Neuronal stem cell (in vitro differentiated cells): ENCODE results near the gene FMN1.

Experiments
- DNase-seq: peaks from one replicate; pipeline ENCODE4 v3.0.0-alpha.2; 2013; ENCODE audit warnings: low spot score
- H2AFZ ChIP-seq: one replicate; pipeline ENCODE4 v1.6.1; 2013; ENCODE audit warnings: mild to moderate bottlenecking, low read length, inconsistent platforms
- H2AK5ac ChIP-seq: 2 replicates; pipeline ENCODE4 v1.6.1; 2013; ENCODE audit warnings: low read depth, mild to moderate bottlenecking, inconsistent platforms, low read length, moderate library complexity, mixed read lengths
- H2BK120ac ChIP-seq: 2 replicates; pipeline ENCODE4 v1.6.1; 2013; ENCODE audit warnings: low read depth, mild to moderate bottlenecking, inconsistent platforms, low read length, moderate library complexity, mixed read lengths
- H2BK12ac ChIP-seq: one replicate; pipeline ENCODE4 v1.6.1; 2013; ENCODE audit warnings: low read length, inconsistent platforms
- H2BK15ac ChIP-seq: 2 replicates; pipeline ENCODE4 v1.6.1; 2013; ENCODE audit warnings: mild to moderate bottlenecking, low read length, inconsistent platforms, mixed read lengths
- H2BK5ac ChIP-seq: one replicate; pipeline ENCODE4 v1.6.1; 2013; ENCODE audit warnings: inconsistent platforms, mild to moderate bottlenecking, low read length, moderate library complexity
- H3K14ac ChIP-seq: one replicate; pipeline ENCODE4 v1.6.1; 2013; ENCODE audit warnings: low read length, inconsistent platforms
- H3K18ac ChIP-seq: 2 replicates; pipeline ENCODE4 v1.6.1; 2013; ENCODE audit warnings: low read length, inconsistent platforms
- H3K23ac ChIP-seq: 2 replicates; pipeline ENCODE4 v1.6.1; 2013; ENCODE audit warnings: low read depth, mild to moderate bottlenecking, mixed read lengths, low read length, inconsistent platforms; ENCODE audit not compliant: poor library complexity
- H3K27ac ChIP-seq: replicated peaks from 3 replicates; pipeline ENCODE4 v1.5.1; 2013; ENCODE audit warnings: low read length, inconsistent platforms
- H3K27me3 ChIP-seq, 3 experiments: 2 replicates each; pipeline ENCODE4 v1.6.1; 2013; ENCODE audit warnings: low read length in 3 of 3, mild to moderate bottlenecking in 2 of 3, inconsistent platforms in 1 of 3, low read depth in 1 of 3, mixed read lengths in 1 of 3, moderate library complexity in 1 of 3; ENCODE audit not compliant: control insufficient read depth in 3 of 3, insufficient read depth in 3 of 3
- H3K36me3 ChIP-seq, 2 donors: replicated peaks in 1 of 2; 2 replicates each; pipeline ENCODE4 v1.6.1; 2013; ENCODE audit warnings: low read length in 2 of 2; ENCODE audit not compliant: control insufficient read depth in 2 of 2, insufficient read depth in 2 of 2
- H3K4ac ChIP-seq: 2 replicates; pipeline ENCODE4 v1.6.1; 2013; ENCODE audit warnings: inconsistent platforms, mild to moderate bottlenecking, low read length, moderate library complexity
- H3K4me1 ChIP-seq, 2 donors: 1 replicate in 1 of 2; 2 replicates in 1 of 2; pipeline ENCODE4 v1.6.1; 2013; ENCODE audit warnings: low read length in 2 of 2, low read depth in 1 of 2; ENCODE audit not compliant: control insufficient read depth in 2 of 2, insufficient read depth in 1 of 2
- H3K4me2 ChIP-seq: one replicate; pipeline ENCODE4 v1.6.1; 2013; ENCODE audit warnings: mild to moderate bottlenecking, low read length, inconsistent platforms; ENCODE audit not compliant: insufficient read depth, poor library complexity, severe bottlenecking
- H3K4me3 ChIP-seq, 2 donors: 2 replicates each; pipeline ENCODE4 v1.5.1; 2013; ENCODE audit warnings: low read length in 2 of 2, mild to moderate bottlenecking in 2 of 2, inconsistent platforms in 1 of 2, moderate library complexity in 1 of 2
- H3K79me1 ChIP-seq: one replicate; pipeline ENCODE4 v1.6.1; 2013; ENCODE audit warnings: low read depth, mild to moderate bottlenecking, inconsistent platforms, low read length, moderate library complexity
- H3K9ac ChIP-seq: one replicate; pipeline ENCODE4 v1.6.1; 2013; ENCODE audit warnings: mild to moderate bottlenecking, low read depth, low read length, inconsistent platforms; ENCODE audit not compliant: poor library complexity
- H3K9me3 ChIP-seq, 2 donors: replicated peaks in 1 of 2; 2 replicates each; pipeline versions ENCODE3 to v1.6.1; 2013; ENCODE audit warnings: low read length in 2 of 2, mild to moderate bottlenecking in 2 of 2, inconsistent platforms in 1 of 2, low read depth in 1 of 2, mixed read lengths in 1 of 2, moderate library complexity in 1 of 2; ENCODE audit not compliant: control insufficient read depth in 2 of 2, insufficient read depth in 1 of 2
- H4K8ac ChIP-seq: one replicate; pipeline ENCODE4 v1.6.1; 2013; ENCODE audit warnings: low read depth, mild to moderate bottlenecking, inconsistent platforms, low read length, moderate library complexity
- H4K91ac ChIP-seq: one replicate; pipeline ENCODE4 v1.6.1; 2013; ENCODE audit warnings: low read length, low read depth, mild to moderate bottlenecking, inconsistent platforms; ENCODE audit not compliant: poor library complexity
- WGBS, 2 donors: extraction: QIAGEN DNeasy Blood & Tissue Kit; methylation state at CpG; one replicate each; pipeline ENCODE4 v1.1.7; 2013; ENCODE audit warnings: missing lambda C conversion rate in 2 of 2, mixed read lengths in 1 of 2; ENCODE audit not compliant: insufficient read length in 2 of 2, insufficient replicate concordance in 1 of 2; ENCODE audit errors: extremely low coverage in 2 of 2; 5-methylcytosine and 5-hydroxymethylcytosine counted together

The FMN1 gene

DNA sequence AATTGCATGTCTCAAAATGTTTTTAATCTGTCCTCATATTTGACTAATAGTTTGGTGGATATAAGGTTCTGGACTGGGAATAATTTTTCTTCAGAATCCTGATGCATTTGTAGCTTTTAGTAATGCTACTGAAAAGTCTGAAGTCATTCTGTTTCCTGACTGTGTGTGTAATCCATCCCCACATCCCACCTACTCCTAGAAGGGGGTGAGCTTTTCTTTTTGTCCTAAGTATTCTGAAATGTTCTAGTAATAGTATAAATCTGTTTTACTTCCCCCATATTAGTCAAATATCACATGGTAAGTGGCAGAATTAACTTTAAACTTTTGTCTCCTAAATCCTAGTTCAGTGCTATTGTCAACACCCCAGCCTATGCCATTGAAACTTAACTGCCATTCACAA is 313.9 kb downstream of the FMN1 start:
- H3K4me1 ChIP-seq: no peaks in the 10 kb centered on the region
- no peak overlapping the region for H2BK15ac ChIP-seq
- no peak overlapping the region for H4K8ac ChIP-seq
- H3K9me3 ChIP-seq: no peaks in the 10 kb centered on the region
- no peak overlapping the region for H3K18ac ChIP-seq
- H3K14ac ChIP-seq: no peak overlapping the region
- H2BK12ac ChIP-seq: no peak overlapping the region
- H3K27ac ChIP-seq: no peak overlapping the region
- no peaks in the 10 kb centered on the region for H3K79me1 ChIP-seq
- H3K4me3 ChIP-seq: no peak overlapping the region
- no peak overlapping the region for H3K9ac ChIP-seq
- H3K23ac ChIP-seq: no peak overlapping the region
- no peaks in the 10 kb centered on the region for H3K27me3 ChIP-seq
- no peak overlapping the region for H2BK5ac ChIP-seq
- H3K4me2 ChIP-seq: no peak overlapping the region
- H3K36me3 ChIP-seq: no peaks in the 10 kb centered on the region
- no peak for DNase-seq
- no peak overlapping the region for H2BK120ac ChIP-seq
- H3K4ac ChIP-seq: no peak overlapping the region
- H2AK5ac ChIP-seq: no peak overlapping the region
- no peak overlapping the region for H4K91ac ChIP-seq
- no peak overlapping the region for H2AFZ ChIP-seq

DNA sequence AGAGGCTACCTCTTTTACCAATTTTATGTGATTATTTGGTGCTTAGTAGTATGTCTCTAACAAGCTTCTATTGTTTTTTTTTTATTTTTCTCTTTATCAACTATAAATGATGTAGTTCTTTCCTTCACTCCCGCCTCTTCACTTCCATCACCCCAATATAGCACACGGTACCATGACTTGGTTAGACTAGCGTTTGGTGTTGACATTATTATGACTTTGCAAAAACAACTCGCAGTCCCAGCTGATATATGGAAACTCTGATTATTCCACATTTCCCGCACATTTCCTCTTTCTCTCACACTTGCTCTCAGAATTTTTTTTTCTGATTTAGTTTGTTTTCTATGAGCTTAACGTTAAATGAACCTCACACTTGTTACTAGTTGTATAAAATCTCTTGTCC is 314.5 kb downstream of the FMN1 start:
- H2BK12ac ChIP-seq: no peak overlapping the region
- no peak overlapping the region for H3K4ac ChIP-seq
- no peak for DNase-seq
- H2BK5ac ChIP-seq: no peak overlapping the region
- no peaks in the 10 kb centered on the region for H3K4me1 ChIP-seq
- H3K14ac ChIP-seq: no peak overlapping the region
- H2BK120ac ChIP-seq: no peak overlapping the region
- H3K27ac ChIP-seq: no peak overlapping the region
- no peak overlapping the region for H2AK5ac ChIP-seq
- H3K4me3 ChIP-seq: no peak overlapping the region
- no peak overlapping the region for H3K23ac ChIP-seq
- H2AFZ ChIP-seq: no peak overlapping the region
- H3K9ac ChIP-seq: no peak overlapping the region
- H3K9me3 ChIP-seq: no peaks in the 10 kb centered on the region
- H3K18ac ChIP-seq: no peak overlapping the region
- no CpG with 5 or more reads among the region's 6 CpGs for WGBS, 2 donors
- no peak overlapping the region for H2BK15ac ChIP-seq
- H4K8ac ChIP-seq: no peak overlapping the region
- H4K91ac ChIP-seq: no peak overlapping the region
- H3K27me3 ChIP-seq: no peaks in the 10 kb centered on the region
- no peaks in the 10 kb centered on the region for H3K79me1 ChIP-seq
- no peak overlapping the region for H3K4me2 ChIP-seq
- H3K36me3 ChIP-seq: no peaks in the 10 kb centered on the region

DNA sequence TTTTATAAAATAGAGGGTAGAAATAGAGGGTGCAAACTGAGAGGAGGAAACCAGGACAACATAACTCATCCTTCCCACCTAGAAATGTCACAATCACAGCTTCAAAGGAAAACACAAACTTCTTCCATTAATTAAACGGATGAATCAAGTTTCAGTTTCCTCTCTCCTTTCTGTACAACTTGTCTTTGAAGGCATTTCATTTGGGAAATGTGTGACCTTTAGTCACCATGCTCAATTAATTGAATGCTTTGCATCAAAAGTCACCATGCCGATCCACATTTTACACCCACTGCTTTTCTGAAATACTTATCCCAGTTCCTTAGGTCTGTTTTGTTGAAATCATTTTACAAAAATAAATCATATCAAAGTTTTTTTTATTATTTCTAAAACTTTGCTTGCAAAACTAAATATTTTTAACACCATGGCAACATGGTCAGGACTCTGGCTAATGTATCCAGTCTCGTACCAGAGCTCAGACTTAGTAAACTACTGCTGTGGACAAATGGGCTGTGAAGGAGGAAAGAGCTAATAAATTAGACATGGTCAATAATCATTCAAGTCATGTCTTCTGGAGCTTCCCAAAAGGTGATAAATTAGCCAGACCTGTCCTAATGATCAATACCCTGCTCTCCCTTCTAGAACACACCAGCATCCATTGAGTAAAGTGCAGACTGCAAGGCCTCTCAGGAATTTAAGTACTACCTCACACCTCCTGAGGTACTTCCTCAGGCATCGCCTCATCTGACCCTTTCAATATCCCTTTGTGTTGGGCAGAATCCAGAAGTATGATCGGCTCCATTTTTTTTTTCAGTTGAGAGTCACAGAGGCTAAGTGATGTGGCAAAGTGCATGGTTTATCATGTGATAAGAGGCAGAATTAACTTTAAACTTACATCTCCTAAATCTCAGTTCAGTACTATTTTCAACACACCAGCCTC is 315.4 kb downstream of the FMN1 start:
- H3K27me3 ChIP-seq: no peaks in the 10 kb centered on the region
- H4K91ac ChIP-seq: no peak overlapping the region
- no peak overlapping the region for H2AK5ac ChIP-seq
- no peaks in the 10 kb centered on the region for H3K4me1 ChIP-seq
- no peak overlapping the region for H3K9ac ChIP-seq
- no peaks in the 10 kb centered on the region for H3K36me3 ChIP-seq
- H3K23ac ChIP-seq: no peak overlapping the region
- no peak overlapping the region for H3K4me2 ChIP-seq
- no peak overlapping the region for H2AFZ ChIP-seq
- no peak overlapping the region for H3K27ac ChIP-seq
- no peaks in the 10 kb centered on the region for H3K9me3 ChIP-seq
- no peak overlapping the region for H2BK15ac ChIP-seq
- no peak for DNase-seq
- H3K14ac ChIP-seq: no peak overlapping the region
- no peak overlapping the region for H3K4ac ChIP-seq
- WGBS, 2 donors: no CpG with 5 or more reads among the region's 5 CpGs
- no peak overlapping the region for H2BK120ac ChIP-seq
- H3K18ac ChIP-seq: no peak overlapping the region
- no peak overlapping the region for H2BK12ac ChIP-seq
- H2BK5ac ChIP-seq: no peak overlapping the region
- no peaks in the 10 kb centered on the region for H3K79me1 ChIP-seq
- H4K8ac ChIP-seq: no peak overlapping the region
- H3K4me3 ChIP-seq: no peak overlapping the region

DNA sequence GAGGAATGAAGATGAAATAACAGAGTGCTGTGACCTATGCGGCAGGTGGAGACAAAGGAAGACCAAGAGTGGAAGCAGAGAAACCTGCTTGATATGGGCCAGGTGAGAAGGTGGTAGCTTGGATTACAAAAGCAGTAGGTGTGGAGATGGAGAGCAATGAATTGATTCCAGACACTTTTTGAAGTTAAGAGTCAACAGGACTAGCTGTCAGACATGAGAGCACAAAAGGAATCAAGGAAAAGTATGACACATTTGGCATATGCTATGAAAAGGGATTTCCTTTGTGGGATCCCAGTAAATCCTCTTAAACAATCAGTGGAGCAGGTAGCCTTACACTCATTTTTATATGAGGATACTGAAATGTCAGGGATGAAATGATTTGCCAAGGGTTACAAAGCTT is 316.2 kb downstream of the FMN1 start:
- Histone ChIP-seq H3K18ac (no peak overlapping the region), H2BK15ac (no peak overlapping the region), H3K4ac (no peak overlapping the region), H2BK5ac (no peak overlapping the region), H3K27ac (no peak overlapping the region), H2BK120ac (no peak overlapping the region), H4K8ac (no peak overlapping the region), H3K4me2 (no peak overlapping the region), H3K9ac (no peak overlapping the region), H3K79me1 (no peaks in the 10 kb centered on the region), H3K36me3 (no peaks in the 10 kb centered on the region), H3K9me3 (no peaks in the 10 kb centered on the region), H3K4me1 (no peaks in the 10 kb centered on the region), H4K91ac (no peak overlapping the region), H2AFZ (no peak overlapping the region), H2AK5ac (no peak overlapping the region), H3K23ac (no peak overlapping the region), H2BK12ac (no peak overlapping the region), H3K14ac (no peak overlapping the region), H3K27me3 (no peaks in the 10 kb centered on the region), H3K4me3 (no peak overlapping the region)
- WGBS, 2 donors: no CpG with 5 or more reads among the region's 1 CpG
- no peak for DNase-seq
